Activated T-cell treated with anti-CD3 and anti-CD28 coated beads for 24 hours (primary cell): Measurements from ENCODE around the gene C20orf204.
"Not testable (repeated sequence)": the region's sequence is repeated elsewhere in the genome, so short reads cannot be mapped to it uniquely, and the experiment has no call there.

Source experiments
- DNase-seq: peaks from one replicate; pipeline ENCODE4 v3.0.0-alpha.2; 2020; ENCODE audit warnings: low read depth

C20orf204 gene

DNA sequence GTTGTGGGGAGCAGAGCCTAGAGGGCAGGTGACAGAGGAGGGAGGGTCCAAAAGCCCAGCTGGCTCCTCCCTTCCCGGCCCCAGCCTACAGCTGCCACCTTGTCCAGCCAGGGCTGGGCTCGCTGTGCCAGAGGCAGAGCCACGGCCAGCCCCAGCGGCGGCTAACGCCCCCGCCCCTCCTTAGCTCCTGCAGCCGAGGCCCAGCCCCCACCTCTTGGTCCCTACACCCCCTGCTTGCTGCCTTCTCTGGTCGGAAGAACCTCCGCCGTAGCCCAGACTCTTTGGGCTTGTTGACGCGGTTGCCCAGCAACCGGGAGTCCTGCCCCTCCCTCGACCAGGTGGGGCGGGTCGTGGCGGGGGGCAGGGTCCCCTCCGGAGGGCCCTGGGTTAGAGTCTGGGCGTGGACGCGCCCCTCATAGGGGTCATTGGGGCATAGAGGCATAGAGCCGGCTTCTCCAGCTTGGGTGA is 48.7 kb downstream of the C20orf204 start:
- DNase-seq = no peak

- no peak for DNase-seq
These were observed 50.8 kb downstream of the C20orf204 start for GRCh38 chr20:64086801-64087200.

- not testable (repeated sequence) for DNase-seq
These were observed 51.3 kb downstream of the C20orf204 start for GRCh38 chr20:64087226-64087825.

DNA sequence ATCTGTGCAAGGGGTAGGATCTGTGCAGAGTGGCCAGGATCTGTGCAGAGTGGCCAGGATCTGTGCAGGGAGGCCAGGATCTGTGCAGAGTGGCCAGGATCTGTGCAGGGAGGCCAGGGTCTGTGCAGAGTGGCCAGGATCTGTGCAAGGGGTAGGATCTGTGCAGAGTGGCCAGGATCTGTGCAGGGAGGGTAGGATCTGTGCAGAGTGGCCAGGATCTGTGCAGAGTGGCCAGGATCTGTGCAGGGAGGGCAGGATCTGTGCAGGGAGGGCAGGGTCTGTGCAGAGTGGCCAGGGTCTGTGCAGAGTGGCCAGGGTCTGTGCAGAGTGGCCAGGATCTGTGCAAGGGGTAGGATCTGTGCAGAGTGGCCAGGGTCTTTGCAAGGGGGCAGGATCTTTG is 52.6 kb downstream of the C20orf204 start:
- not testable (repeated sequence) for DNase-seq
